ENCODE results near the gene CLEC4E.

Gene CLEC4E

DNA sequence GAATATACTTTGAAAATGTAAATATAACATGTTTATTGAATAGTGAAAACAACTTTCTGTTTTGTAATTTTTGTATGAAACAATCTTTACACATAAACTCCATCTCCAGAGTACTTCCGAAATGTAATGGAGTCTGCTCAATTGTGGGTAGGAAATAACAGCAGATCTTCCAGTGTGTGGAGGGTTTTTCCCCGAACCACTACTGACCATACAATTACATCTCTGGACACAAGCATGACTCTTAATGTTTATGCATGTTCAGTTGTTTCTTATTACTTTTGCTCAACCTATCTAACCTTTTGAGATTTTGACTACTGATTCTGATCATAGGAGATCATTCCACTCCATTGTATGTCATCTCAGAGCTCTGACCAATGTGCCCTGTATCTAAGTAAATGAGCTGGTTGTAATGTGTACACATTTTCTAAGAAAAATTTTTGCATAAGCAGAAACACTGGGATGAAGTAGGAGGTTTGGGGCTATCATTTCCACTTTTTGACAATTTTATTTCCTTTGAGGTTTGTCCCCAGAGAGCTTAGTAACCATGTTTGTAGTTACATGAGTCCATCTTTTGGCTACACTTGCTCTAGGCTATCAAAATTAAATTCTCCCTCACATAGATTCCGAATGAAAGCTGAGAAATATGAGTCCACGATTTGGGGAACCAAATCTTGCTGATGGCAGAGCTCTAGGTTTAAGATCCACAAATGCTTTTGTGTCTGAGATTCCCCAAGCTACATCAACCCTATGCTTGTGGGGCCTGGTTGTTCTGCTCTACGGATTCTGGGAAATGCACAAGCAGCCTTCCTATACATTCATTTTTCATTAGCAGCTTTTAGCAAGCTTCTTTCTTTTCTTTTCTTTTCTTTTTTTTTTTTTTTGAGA, 48.8 kb downstream of the CLEC4E start:
- no peak for DNase-seq (ENCODE audit: low spot score)
- Histone ChIP-seq H3K4me3 (no peak overlapping the region), H3K27ac (no peak overlapping the region)
- TF ChIP-seq, protein P1, sequence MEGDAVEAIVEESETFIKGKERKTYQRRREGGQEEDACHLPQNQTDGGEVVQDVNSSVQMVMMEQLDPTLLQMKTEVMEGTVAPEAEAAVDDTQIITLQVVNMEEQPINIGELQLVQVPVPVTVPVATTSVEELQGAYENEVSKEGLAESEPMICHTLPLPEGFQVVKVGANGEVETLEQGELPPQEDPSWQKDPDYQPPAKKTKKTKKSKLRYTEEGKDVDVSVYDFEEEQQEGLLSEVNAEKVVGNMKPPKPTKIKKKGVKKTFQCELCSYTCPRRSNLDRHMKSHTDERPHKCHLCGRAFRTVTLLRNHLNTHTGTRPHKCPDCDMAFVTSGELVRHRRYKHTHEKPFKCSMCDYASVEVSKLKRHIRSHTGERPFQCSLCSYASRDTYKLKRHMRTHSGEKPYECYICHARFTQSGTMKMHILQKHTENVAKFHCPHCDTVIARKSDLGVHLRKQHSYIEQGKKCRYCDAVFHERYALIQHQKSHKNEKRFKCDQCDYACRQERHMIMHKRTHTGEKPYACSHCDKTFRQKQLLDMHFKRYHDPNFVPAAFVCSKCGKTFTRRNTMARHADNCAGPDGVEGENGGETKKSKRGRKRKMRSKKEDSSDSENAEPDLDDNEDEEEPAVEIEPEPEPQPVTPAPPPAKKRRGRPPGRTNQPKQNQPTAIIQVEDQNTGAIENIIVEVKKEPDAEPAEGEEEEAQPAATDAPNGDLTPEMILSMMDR (IDR thresholded peaks at IDR 0.05) = no peak
